Choroid plexus epithelial cell (primary cell): ENCODE measurements around the gene IGFBP5.

Experiments
- DNase-seq: peaks from one replicate; pipeline ENCODE4 v3.0.0-alpha.2; 2010; ENCODE audit warnings: low read depth
- H3K4me3 ChIP-seq: 2 replicates; pipeline ENCODE4 v1.5.1; 2011; ENCODE audit warnings: low read depth, mild to moderate bottlenecking, control low read depth, low read length, moderate library complexity
- CTCF ChIP-seq: conservative IDR thresholded peaks from 2 replicates; pipeline ENCODE4 v1.5.1; 2011; ENCODE audit warnings: low read depth, mild to moderate bottlenecking, control low read depth, inconsistent platforms, low read length, moderate library complexity

Gene IGFBP5

DNA sequence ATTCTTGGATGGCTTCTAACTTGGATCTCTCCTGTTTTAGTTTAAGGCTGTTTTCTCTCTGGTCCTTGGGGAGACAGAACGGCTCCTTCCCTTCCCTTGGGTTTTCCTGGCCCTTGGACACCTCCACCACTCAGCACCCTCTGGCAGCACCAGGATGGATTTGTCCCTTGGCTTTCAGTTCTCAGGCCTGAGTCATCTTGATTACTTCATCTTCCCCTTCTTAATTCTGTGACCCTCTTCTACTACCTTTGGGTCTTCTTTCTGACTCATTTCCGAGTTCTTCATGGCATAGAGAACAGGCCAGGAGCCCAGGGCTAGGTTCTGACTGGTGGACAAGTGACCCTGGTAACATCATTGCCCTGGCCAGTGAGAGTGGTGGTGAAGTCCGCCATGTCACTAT, 47.2 kb downstream of the IGFBP5 start:
- no peak overlapping the region for H3K4me3 ChIP-seq
- DNase-seq = peak; percentile 46
- TF ChIP-seq CTCF = no peak

- TF ChIP-seq CTCF = no peak
- no peak for DNase-seq
Observed at GRCh38 chr2:216646116-216646515, 49.2 kb downstream of the IGFBP5 start.

DNA sequence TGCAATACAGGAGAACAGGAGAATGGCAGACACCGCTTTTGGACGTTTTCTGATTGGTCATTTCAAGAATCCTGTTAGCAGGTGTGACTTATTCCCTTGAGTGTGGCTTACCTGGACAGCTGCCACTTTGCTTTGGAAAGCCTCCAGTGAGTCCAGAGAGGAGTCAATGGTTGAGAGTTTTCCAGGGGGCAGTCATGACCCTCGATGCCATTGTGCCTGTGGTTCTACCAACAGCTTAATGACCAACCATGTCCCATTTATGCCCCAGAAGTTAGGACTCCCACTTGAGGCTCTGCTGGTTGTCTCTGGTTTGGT, 49.8 kb downstream of the IGFBP5 start:
- TF ChIP-seq CTCF = no peak
- no peak overlapping the region for H3K4me3 ChIP-seq

More at GRCh38 chr2:216646116-216646515, 49.2 kb downstream of the IGFBP5 start:
- H3K4me3 ChIP-seq = no peak overlapping the region

DNA sequence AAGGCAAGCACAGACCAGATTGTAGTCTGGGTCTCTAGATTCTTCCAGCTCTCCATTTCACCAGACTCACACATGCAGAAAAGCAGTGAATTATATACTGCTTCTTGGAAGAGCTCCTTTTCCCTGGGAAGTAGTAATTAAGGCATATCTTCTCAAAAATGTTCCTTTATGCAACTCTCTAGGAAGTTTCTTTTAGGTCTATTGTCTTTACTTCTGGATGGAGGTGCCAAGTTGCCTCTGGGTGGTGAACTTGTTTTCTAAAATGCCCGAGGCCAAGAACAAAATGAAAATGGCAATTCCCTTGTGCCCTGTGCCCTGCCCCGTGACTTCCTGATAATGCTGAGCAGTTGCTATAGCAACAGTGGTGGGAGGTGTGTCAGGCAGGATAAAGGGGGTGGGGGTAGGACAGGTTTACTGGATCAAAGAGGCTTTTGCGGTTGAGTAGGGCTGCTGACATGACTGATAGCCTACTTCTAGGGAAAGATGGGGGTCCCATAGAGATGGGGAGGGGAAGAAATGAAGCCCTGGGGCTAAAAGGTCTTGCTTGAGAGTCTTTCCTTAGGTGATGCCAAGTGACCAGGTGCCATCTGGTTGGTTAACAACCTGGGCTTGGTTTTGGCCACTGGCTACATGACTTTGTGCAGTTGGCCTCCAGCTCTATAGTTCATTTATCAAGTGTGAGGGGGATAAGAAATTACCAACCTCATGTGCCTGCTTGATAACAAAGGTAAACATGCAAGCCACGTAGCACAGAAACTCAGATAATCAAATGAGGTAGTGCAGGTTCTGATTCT, 50.3 kb downstream of the IGFBP5 start:
- H3K4me3 ChIP-seq = no peak overlapping the region
- no peak for TF ChIP-seq CTCF
- no peak for DNase-seq

More for the DNA sequence above, 49.8 kb downstream of the IGFBP5 start:
- DNase-seq = no peak

- peak; percentile 53 for DNase-seq
- H3K4me3 ChIP-seq = no peak overlapping the region
- TF ChIP-seq CTCF = no peak
Observed at GRCh38 chr2:216643986-216644659, 51.2 kb downstream of the IGFBP5 start.

DNA sequence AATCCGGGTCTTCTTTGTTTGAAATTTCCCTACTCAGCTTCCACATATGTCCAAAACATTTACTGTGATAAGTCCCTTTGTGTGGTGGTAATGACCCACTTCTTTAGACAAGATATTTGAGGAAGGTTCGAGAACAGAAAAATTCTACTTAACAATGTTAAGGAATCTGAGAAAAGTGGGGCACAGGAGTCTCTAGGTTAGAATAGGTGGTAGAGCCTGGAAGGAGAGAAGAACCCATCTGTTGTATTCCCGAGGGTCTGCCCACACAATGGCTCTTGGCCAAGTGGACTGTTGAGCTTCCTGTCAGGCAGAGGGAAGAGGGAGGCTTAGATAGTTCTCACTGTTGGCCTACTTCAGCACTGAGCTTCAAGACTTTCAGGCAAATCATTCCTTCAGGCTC, 57.9 kb downstream of the IGFBP5 start:
- H3K4me3 ChIP-seq = no peak overlapping the region
- no peak for TF ChIP-seq CTCF
- no peak for DNase-seq
